Spinal cord (tissue), 10 donors: Measurements from ENCODE around the gene SLC44A1. TPM values are rescaled to one million over a fixed set of nuclear protein-coding genes. Genes with fewer than 3 reads are reported as not detected.

Source experiments
- DNase-seq, 6 donors: peaks; one replicate each; pipeline versions ENCODE4 v3.0.0 to v3.0.0-alpha.2; 2013 to 2015; ENCODE audit warnings: low spot score in 6 of 6, low read depth in 4 of 6
- H3K27ac ChIP-seq: one replicate; pipeline ENCODE4 v1.5.1; 2013; ENCODE audit warnings: low read depth, low read length, control low read depth
- H3K27me3 ChIP-seq: one replicate; pipeline ENCODE4 v1.6.1; 2013; ENCODE audit warnings: low read length; ENCODE audit not compliant: control insufficient read depth, insufficient read depth
- H3K36me3 ChIP-seq: one replicate; pipeline ENCODE4 v1.6.1; 2013; ENCODE audit warnings: low read length; ENCODE audit not compliant: control insufficient read depth, insufficient read depth
- H3K4me1 ChIP-seq: one replicate; pipeline ENCODE4 v1.6.1; 2013; ENCODE audit warnings: low read length; ENCODE audit not compliant: control insufficient read depth, insufficient read depth
- H3K4me3 ChIP-seq: one replicate; pipeline ENCODE4 v1.5.1; 2013; ENCODE audit warnings: low read depth, low read length, control low read depth
- H3K9me3 ChIP-seq: one replicate; pipeline ENCODE4 v1.6.1; 2013; ENCODE audit warnings: low read length; ENCODE audit not compliant: control insufficient read depth, insufficient read depth
- WGBS: methylation state at CpG from one replicate; pipeline ENCODE4 v1.1.5; 2013; ENCODE audit warnings: missing lambda C conversion rate; ENCODE audit not compliant: insufficient coverage; 5-methylcytosine and 5-hydroxymethylcytosine counted together
- polyA plus RNA-seq, 2 donors: library from polyadenylated mRNA; unstranded; fragments of 120-200 nt; gene quantifications; one replicate each; pipeline ENCODE4 v1.2.1, GENCODE V29; 2013; ENCODE audit not compliant: insufficient read length in 2 of 2
- total RNA-seq, 2 donors: library from RNA; depleted of rRNA in 1 of 2; stranded (reverse); fragments of 120-200 nt in 1 of 2; fragments of >200 nt in 1 of 2; gene quantifications; one replicate each; pipeline versions ENCODE4 v1.2.3 to v1.2.4, GENCODE V29; 2013 to 2014
- donor health status: healthy.

SLC44A1 gene
- total and polyA plus RNA-seq, 4 donors, result 111 to 173 (median 147) TPM

DNA sequence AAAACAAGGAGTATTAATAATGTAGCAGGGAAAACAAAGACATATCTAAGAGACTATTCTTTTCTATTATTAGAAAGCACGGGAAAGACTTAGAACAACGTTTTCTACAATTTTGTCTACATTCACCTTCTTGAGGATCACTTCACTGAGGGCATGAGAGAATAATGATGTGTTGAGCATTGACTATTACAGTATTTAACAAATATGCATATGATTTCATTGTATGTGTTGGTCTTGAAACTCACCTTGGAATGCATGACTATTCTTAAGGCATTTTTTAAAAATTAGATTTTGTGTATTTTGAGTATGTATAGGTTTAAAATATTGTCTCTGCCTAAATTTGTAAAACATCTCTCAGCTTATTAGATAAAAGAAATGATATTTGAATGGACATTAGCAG, 204.6 kb downstream of the SLC44A1 start:
- WGBS, result no CpG with 5 or more reads among the region's 2 CpGs
- Histone ChIP-seq H3K27ac (no peak overlapping the region), H3K4me3 (peak overlapping the region; percentile 86)

DNA sequence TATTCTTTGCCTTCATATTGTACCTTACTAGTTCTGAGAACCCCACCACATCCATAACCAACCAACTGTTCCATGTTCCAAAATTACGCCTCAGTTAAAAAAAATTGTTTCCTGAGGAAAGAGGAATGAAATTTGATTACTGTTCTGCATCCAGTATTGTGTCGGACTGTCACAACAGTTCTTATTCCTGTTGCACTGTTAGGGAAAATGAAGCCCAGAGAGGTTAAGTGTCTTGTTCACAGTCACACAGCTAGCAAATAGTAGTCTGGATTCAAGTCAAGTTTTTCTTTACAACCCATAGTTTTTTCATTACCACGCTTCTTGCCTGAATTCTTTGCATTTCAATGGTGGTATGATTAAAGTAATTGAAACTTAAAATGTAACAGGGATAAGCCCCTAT, 207.7 kb downstream of the SLC44A1 start:
- Histone ChIP-seq H3K9me3 (no peaks in the 10 kb centered on the region), H3K27me3 (no peaks in the 10 kb centered on the region), H3K4me3 (no peak overlapping the region), H3K4me1 (peaks cover 8% of the 10 kb centered on the region), H3K36me3 (no peaks in the 10 kb centered on the region), H3K27ac (no peak overlapping the region)
- WGBS, result no CpG with 5 or more reads among the region's 3 CpGs
- no peak for DNase-seq

More for the DNA sequence above, 204.6 kb downstream of the SLC44A1 start:
- Histone ChIP-seq H3K9me3 (no peaks in the 10 kb centered on the region), H3K4me1 (peaks cover 13% of the 10 kb centered on the region), H3K27me3 (no peaks in the 10 kb centered on the region), H3K36me3 (no peaks in the 10 kb centered on the region)
- DNase-seq, result no peak

DNA sequence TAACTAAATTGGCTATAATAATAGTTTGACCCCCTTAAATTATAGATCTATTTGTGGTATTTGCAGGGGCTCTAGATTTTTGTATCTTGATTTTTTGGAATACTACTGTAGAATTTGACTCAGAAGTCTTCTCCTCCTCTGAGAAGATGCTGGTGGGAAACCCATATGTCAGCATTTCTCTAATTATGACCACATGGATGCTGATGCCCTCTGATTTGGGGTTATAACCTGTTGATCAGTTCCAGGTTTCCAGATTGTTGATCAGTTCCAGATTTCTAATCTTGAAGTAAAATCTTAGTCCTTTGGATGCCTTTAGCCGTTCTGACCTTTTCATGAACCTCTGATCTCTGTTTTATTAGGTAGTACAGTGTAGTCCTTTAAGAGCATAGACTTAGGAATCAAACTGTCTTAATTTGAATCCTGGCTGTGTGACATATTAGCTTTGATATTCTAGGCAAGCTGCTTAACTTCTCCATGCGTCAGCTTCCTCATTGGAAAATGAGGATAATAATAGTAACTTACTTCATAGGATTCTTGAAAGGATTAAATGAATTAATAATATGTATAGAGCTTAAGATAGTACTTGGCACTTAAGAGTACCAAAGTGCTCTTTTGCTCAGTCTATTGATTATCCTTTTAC, 211.5 kb downstream of the SLC44A1 start:
- no peak for DNase-seq
- no peak overlapping the region for H3K27ac ChIP-seq

DNA sequence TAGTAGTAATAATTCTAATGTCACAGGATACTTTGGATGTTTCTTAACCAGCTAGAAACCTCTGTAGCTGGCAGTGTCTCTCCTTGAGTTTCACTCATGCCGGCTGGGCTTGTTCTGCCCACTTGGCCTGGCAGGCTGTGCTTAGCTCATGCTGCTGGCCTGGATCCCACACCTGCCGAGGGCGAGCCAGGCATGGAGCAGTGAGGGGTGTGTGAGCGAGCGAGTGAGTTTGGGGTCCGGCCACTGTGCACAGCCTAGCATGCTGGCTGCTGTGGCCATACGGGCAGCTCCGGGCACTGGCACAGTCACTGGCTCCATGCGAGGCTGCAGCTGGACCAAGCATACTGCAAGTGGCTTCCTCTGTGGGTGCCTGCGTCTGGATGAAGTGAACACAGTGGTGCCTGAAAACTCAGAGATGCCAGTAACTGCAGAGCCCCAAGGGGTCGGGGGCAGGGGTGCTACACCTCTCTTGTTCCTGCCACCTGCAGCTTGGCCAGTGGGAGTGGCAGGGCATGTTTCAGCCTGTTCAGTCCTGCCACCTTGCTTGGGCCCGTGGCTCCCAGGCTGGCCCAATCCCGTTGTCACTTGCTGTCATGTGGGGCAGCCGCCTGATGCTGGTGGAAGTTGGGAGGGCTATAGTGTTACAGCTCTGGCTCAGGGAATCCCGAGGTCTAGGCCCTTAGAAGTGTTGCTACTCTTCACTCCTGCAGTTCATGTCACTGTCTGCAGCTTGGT, 213.3 kb downstream of the SLC44A1 start:
- no peak overlapping the region for H3K27ac ChIP-seq
- H3K27me3 ChIP-seq, result no peaks in the 10 kb centered on the region
- no peaks in the 10 kb centered on the region for H3K4me1 ChIP-seq
- H3K36me3 ChIP-seq, result peaks cover 7% of the 10 kb centered on the region
- H3K4me3 ChIP-seq, result no peak overlapping the region
- DNase-seq, result no peak
- H3K9me3 ChIP-seq, result peaks cover 4% of the 10 kb centered on the region
- 95% methylated on average over 14 of the region's 15 CpGs for WGBS

More for the DNA sequence above, 211.5 kb downstream of the SLC44A1 start:
- H3K36me3 ChIP-seq, result peaks cover 7% of the 10 kb centered on the region
- H3K9me3 ChIP-seq, result peaks cover 4% of the 10 kb centered on the region
- no peaks in the 10 kb centered on the region for H3K27me3 ChIP-seq
- peaks cover 2% of the 10 kb centered on the region for H3K4me1 ChIP-seq
- 90% methylated on average over 1 of the region's 2 CpGs for WGBS
- H3K4me3 ChIP-seq, result no peak overlapping the region

DNA sequence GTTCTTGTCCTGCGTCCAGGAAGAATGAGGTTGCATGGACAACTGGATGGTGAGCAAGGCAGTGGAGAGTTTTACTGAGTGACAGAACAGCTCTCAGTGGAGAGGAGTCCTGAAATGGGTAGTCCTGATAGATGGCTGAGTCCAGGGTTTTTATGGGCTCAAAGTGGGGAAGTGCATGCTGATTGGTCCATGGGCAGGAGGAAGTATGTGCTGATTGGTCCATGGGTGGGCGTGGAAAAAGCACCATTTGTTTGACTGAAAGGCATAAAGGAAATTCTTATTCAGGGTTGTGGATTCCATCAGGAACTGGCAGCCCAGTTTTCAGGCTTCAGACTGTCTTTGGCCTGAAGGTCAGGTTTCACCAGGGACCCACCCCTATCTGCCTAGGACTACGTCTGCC, 214.0 kb downstream of the SLC44A1 start:
- DNase-seq, result no peak
- H3K4me3 ChIP-seq, result no peak overlapping the region
- no peak overlapping the region for H3K27ac ChIP-seq
- no peaks in the 10 kb centered on the region for H3K4me1 ChIP-seq
- H3K27me3 ChIP-seq, result no peaks in the 10 kb centered on the region
- peaks cover 7% of the 10 kb centered on the region for H3K36me3 ChIP-seq
- peaks cover 4% of the 10 kb centered on the region for H3K9me3 ChIP-seq
- WGBS, result 93% methylated on average over 2 of the region's 3 CpGs

DNA sequence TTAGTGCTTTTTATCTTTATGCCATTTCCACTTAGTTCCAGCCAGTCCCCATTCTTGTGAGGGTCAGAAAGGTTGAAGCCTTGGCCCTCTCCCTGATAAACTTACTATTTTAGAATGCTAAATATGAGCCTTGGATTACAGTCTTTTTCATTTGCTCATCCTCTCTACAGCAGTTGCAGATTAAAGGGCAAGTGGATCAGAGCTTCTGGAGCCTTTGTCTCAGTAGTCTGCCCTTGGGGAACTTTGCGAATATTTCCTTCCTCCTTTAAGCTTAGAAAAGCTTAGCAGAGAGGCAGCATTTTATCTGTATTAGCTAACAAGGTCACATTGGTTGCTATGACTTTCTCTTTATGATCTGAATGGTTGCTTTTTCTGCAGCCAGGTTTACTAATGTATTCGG, 214.9 kb downstream of the SLC44A1 start:
- Histone ChIP-seq H3K4me3 (no peak overlapping the region), H3K9me3 (peaks cover 4% of the 10 kb centered on the region), H3K36me3 (peaks cover 7% of the 10 kb centered on the region), H3K4me1 (no peaks in the 10 kb centered on the region), H3K27me3 (no peaks in the 10 kb centered on the region), H3K27ac (no peak overlapping the region)
- 83% methylated on average over 2 of the region's 2 CpGs for WGBS
- no peak for DNase-seq

DNA sequence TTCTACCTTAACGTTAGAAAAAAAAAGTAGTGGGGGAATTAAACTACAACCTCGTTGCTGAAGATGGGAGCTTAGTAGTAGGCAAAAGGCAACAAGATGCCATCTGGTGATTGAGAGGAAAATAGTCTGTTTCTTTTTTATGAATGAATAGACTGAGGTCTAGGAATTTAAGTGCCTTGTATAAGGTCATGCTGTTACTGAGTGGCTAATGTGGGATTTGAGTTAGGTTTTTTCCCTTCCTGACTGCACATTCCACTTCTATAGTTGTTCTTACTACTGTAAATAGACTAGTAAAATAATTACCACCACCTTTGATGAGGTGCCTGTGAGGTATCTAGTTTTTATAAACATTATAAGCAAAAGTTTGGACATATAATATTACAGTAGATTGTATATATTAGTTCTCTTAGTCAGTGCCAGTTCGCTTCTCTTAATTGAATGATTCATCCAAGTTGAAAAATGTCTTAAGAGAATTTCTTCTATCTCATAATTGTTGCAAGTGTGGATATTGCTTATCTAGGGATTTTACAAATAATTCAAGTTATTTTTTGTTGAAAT, 222.5 kb downstream of the SLC44A1 start:
- DNase-seq, result no peak
- no peaks in the 10 kb centered on the region for H3K4me1 ChIP-seq
- H3K36me3 ChIP-seq, result peaks cover 6% of the 10 kb centered on the region
- H3K27me3 ChIP-seq, result no peaks in the 10 kb centered on the region
- H3K27ac ChIP-seq, result no peak overlapping the region
- H3K9me3 ChIP-seq, result no peaks in the 10 kb centered on the region
- H3K4me3 ChIP-seq, result no peak overlapping the region
- 83% methylated on average over 1 of the region's 3 CpGs for WGBS

DNA sequence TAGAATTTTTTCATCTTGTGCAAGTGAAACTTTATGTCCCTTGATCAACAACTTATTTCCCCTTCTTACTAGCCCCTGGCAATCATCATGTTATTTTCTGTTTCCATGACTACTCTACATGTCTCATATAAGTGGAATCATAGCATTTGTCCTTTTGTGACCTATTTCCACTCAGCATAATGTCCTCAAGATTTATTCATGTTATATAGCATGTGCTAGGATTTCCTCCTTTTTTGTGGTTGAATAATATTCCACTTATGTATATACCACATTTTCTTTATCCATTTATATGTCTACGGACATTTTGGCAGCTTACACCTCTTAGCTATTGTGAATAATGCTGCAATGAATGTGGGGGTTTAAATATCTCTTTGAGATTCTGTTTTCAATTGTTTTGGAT, 224.4 kb downstream of the SLC44A1 start:
- Histone ChIP-seq H3K4me3 (no peak overlapping the region), H3K36me3 (peaks cover 6% of the 10 kb centered on the region), H3K27me3 (no peaks in the 10 kb centered on the region), H3K9me3 (no peaks in the 10 kb centered on the region), H3K4me1 (no peaks in the 10 kb centered on the region), H3K27ac (no peak overlapping the region)
- DNase-seq, result no peak
- no CpG with 5 or more reads among the region's 1 CpG for WGBS

DNA sequence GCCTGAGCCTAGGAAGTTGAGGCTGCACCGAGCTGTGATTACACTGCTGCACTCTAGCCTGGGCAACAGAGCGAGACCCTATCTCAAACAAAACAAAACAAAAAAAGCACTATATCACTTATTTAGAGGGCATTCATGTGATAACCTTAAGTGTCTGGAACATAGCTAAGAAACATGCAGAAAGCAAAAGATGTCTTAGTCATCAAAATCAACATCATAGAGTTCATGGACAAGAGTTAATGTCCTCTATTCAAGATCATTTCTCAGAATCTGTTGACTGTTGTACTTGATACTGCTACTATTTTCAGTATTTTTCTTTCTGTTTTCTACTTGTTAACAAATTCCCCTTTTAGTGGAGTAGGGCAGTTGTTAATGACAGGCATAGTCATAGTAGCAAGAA, 228.8 kb downstream of the SLC44A1 start:
- no CpG with 5 or more reads among the region's 2 CpGs for WGBS
- H3K9me3 ChIP-seq, result no peaks in the 10 kb centered on the region
- no peak overlapping the region for H3K4me3 ChIP-seq
- H3K27ac ChIP-seq, result no peak overlapping the region
- DNase-seq, result no peak
- H3K27me3 ChIP-seq, result no peaks in the 10 kb centered on the region
- H3K36me3 ChIP-seq, result peaks cover 3% of the 10 kb centered on the region
- H3K4me1 ChIP-seq, result no peaks in the 10 kb centered on the region

DNA sequence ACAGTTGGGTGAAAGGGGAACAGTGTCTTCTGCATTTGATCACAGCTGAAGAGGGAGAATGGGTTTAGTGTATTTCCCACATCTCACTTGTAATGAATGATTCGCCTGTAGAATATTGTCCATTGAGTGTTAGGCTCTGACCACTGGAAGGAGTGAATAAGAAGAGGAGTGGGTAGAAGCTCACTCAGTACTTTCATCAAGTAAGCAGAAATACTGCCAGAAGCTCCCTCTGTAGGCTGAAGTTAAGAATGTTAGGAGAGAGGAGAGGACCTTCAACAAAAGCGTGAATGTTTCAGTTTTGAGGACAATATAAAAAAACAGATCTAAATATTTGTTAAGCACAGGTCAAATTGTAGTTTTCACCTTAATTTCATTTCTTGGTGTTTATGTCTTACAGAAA, 230.9 kb downstream of the SLC44A1 start:
- peak in 3 of 6 donors; percentile 33 to 63 (median 53) for DNase-seq
- WGBS, result no CpG with 5 or more reads among the region's 2 CpGs
- no peak overlapping the region for H3K27ac ChIP-seq

More for the DNA sequence above, 230.9 kb downstream of the SLC44A1 start:
- Histone ChIP-seq H3K4me3 (no peak overlapping the region), H3K27me3 (no peaks in the 10 kb centered on the region), H3K36me3 (no peaks in the 10 kb centered on the region), H3K4me1 (no peaks in the 10 kb centered on the region), H3K9me3 (no peaks in the 10 kb centered on the region)
